ENCODE data around the gene ADAR.

ADAR gene

DNA sequence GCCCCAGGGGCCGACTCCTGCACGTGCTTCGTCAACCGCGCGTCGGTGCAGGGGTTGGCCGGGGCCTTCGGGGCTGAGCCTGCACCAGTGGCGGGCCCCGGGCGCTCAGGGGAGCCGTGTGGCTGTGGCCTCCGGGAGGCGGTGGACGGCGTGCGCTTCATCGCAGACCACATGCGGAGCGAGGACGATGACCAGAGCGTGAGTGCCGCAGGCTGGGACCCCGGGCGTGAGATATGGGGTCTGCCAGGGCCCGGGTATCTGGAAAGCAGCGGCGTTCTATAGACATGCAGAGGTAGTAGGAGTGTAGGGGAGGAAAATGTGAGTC, 36.1 kb downstream of the ADAR start:
- TF ChIP-seq, protein P1, sequence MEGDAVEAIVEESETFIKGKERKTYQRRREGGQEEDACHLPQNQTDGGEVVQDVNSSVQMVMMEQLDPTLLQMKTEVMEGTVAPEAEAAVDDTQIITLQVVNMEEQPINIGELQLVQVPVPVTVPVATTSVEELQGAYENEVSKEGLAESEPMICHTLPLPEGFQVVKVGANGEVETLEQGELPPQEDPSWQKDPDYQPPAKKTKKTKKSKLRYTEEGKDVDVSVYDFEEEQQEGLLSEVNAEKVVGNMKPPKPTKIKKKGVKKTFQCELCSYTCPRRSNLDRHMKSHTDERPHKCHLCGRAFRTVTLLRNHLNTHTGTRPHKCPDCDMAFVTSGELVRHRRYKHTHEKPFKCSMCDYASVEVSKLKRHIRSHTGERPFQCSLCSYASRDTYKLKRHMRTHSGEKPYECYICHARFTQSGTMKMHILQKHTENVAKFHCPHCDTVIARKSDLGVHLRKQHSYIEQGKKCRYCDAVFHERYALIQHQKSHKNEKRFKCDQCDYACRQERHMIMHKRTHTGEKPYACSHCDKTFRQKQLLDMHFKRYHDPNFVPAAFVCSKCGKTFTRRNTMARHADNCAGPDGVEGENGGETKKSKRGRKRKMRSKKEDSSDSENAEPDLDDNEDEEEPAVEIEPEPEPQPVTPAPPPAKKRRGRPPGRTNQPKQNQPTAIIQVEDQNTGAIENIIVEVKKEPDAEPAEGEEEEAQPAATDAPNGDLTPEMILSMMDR (IDR thresholded peaks at IDR 0.05; ENCODE audit: insufficient read depth, missing control alignments): no peak
- DNase-seq (ENCODE audit: insufficient read length, low spot score) (no peak), FAIRE-seq (no peak)

DNA sequence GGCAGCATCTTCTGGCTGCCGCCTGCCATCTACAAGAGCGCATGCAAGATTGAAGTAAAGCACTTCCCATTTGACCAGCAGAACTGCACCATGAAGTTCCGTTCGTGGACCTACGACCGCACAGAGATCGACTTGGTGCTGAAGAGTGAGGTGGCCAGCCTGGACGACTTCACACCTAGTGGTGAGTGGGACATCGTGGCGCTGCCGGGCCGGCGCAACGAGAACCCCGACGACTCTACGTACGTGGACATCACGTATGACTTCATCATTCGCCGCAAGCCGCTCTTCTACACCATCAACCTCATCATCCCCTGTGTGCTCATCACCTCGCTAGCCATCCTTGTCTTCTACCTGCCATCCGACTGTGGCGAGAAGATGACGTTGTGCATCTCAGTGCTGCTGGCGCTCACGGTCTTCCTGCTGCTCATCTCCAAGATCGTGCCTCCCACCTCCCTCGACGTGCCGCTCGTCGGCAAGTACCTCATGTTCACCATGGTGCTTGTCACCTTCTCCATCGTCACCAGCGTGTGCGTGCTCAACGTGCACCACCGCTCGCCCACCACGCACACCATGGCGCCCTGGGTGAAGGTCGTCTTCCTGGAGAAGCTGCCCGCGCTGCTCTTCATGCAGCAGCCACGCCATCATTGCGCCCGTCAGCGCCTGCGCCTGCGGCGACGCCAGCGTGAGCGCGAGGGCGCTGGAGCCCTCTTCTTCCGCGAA, 36.6 kb downstream of the ADAR start:
- no peak for DNase-seq (ENCODE audit: insufficient read length, low spot score)
- no peak for FAIRE-seq
- TF ChIP-seq, protein P1 (IDR thresholded peaks at IDR 0.05; ENCODE audit: insufficient read depth, missing control alignments): no peak

DNA sequence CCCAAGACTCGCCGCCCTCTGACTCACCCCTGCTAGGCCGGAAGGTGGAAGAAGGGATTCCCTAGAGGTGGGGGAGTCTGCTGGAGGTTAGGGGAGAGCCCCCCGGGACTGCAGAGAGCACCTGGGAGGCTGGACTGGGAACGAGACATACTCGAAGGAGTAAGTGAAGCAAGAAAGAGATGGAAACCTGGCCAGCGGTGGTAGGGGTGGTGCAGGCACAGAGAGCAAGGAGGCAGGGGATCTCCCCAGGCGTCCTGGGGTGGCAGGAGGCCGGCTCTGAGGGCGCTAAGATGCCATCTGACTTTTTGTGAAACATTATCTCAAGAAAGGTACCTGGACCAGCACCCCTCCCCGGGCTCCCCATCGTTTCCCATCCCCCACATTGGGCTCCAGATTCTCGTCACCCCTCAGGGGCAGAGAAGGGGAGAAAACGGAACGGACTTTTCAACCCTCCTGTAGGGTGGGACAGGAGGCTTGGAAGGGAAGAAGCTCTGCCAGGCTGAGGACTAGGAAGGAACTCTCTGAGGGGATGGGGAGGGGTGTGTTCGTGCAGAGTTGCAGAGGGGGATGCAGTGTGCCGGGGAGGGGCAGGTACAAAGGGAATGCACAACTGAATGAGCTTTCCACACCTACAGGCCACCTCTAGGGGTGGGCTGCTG, 39.7 kb downstream of the ADAR start:
- DNase-seq (ENCODE audit: insufficient read length, low spot score) (no peak), FAIRE-seq (no peak)
- TF ChIP-seq, protein P1 (IDR thresholded peaks at IDR 0.05; ENCODE audit: insufficient read depth, missing control alignments): no peak

DNA sequence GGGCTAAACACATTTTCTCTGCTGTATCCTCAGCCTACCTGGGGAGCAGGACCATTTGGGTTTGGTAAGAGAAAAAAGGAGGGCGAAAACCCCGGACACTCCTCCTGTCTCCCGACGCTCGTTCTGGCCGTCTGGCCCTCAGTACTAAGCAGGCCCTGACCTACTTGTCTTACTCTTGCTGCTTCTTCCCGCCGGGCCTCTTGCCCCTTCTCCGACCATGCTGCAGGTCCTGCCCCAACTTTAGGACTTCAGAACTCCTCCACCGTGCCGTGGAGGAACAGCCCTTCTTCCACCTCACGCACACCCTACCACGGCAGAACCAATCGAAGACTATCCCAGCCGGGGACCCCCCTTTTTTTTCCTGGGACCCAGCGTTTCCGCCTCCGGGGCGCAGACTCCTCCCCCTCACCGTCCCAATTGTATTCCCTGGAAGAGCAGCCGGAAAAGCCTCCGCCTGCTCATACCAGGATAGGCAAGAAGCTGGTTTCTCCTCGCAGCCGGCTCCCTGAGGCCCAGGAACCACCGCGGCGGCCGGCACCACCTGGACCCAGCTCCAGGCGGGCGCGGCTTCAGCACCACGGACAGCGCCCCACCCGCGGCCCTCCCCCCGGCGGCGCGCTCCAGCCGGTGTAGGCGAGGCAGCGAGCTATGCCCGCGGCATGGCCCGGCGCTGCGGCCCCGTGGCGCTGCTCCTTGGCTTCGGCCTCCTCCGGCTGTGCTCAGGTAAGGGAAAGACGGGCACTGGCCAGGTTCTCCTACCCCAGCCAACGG, 40.4 kb downstream of the ADAR start, which contains the start of gene CHRNB2:
CHRNB2 (plus strand) TSS at position 393 of the 771 bp plus-strand sequence; CDS start at position 660, 267 bp downstream.
- FAIRE-seq: no peak
- TF ChIP-seq, protein P1 (IDR thresholded peaks at IDR 0.05; ENCODE audit: insufficient read depth, missing control alignments): no peak

DNA sequence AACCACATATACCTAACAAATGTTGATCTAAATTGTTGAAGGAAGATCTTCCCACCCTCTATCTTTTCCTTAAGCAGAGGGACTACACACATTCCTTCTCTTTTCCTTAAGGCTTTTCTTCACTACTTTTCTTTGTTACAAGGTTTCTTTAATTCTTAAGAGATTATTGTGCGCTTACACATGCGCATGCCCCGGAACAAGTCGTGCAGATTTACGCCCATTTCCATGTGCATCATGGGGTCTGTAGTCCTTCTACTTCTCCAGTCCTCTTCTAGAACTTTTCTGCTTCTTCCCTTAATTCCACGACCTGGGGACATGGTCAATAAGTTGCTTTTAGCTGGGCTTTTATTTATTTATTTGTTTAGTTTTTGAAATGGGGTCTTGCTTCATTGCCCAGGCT, 42.1 kb downstream of the ADAR start:
- FAIRE-seq (no peak), DNase-seq (ENCODE audit: insufficient read length, low spot score) (no peak)
- TF ChIP-seq, protein P1 (IDR thresholded peaks at IDR 0.05; ENCODE audit: insufficient read depth, missing control alignments): no peak

More for the DNA sequence above, 40.4 kb downstream of the ADAR start, which contains the start of gene CHRNB2:
- peak; percentile 99 for DNase-seq (ENCODE audit: insufficient read length, low spot score)

DNA sequence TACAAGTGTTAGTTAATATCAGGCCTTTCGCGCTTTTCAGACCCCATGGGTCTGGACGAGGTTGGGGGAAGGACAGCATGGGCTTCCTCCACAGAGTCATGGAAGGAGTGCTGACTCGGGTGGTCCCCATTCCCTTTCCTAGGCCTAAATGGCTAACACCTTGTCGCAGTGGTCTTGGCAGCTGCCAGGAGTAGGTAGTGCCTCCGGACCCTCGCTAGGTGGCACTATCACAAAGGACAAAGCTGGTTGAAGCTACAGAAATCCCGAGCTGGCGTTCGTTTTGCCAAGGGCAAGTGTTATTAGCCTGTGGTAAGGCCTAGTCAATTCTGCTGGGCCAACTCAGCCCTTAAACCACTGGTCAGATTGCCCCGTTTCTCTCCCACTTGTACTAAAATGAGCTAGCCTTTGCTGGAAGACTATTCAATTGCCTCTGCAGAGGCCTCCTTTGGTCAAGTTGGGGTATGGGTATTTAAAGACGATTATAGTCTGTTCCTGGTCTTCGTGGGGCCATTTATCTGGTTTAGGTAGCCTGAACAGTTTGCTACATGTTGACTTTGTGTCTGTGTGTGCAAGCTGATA, 48.4 kb downstream of the ADAR start:
- FAIRE-seq (peak; percentile 93), DNase-seq (ENCODE audit: insufficient read length, low spot score) (no peak)
- TF ChIP-seq, protein P1 (IDR thresholded peaks at IDR 0.05; ENCODE audit: insufficient read depth, missing control alignments): peak; percentile 100
